NCI-H1417 treated with DMSO at 0.1 percent for 48 hours (cell line): ENCODE results near the gene DUOX2.
"Not testable (repeated sequence)": the region's sequence is repeated elsewhere in the genome, so short reads cannot be mapped to it uniquely, and the experiment has no call there.

Experiments
- DNase-seq: peaks from one replicate; lab custom pipeline; 2025; lab: John Stamatoyannopoulos, UW

The DUOX2 gene

GRCh38 chr15:45118996-45119395 lies 5.0 kb upstream of the DUOX2 start:
- no peak for DNase-seq

GRCh38 chr15:45118131-45118588 lies 4.2 kb upstream of the DUOX2 start:
- peak; percentile 24 for DNase-seq

- no peak for DNase-seq
Measured at GRCh38 chr15:45117308-45118130, 3.5 kb upstream of the DUOX2 start.

GRCh38 chr15:45116482-45117307 lies 2.7 kb upstream of the DUOX2 start:
- DNase-seq: no peak

- DNase-seq: no peak
Measured at GRCh38 chr15:45116006-45116481, 2.1 kb upstream of the DUOX2 start.

GRCh38 chr15:45115312-45115820 lies 1.4 kb upstream of the DUOX2 start:
- no peak for DNase-seq

- DNase-seq: no peak
Measured at GRCh38 chr15:45114751-45115085, 746 bp upstream of the DUOX2 start.

- DNase-seq: no peak
Measured at GRCh38 chr15:45113380-45113990, 487 bp downstream of the DUOX2 start.

- DNase-seq: no peak
Measured at GRCh38 chr15:45112591-45113379, 1.2 kb downstream of the DUOX2 start.

GRCh38 chr15:45112143-45112590 lies 1.8 kb downstream of the DUOX2 start:
- no peak for DNase-seq

GRCh38 chr15:45111390-45112142 lies 2.4 kb downstream of the DUOX2 start:
- no peak for DNase-seq

GRCh38 chr15:45110256-45110820 lies 3.6 kb downstream of the DUOX2 start:
- no peak for DNase-seq

- no peak for DNase-seq
Measured at GRCh38 chr15:45107941-45108630, 5.9 kb downstream of the DUOX2 start.

GRCh38 chr15:45106002-45106790 lies 7.8 kb downstream of the DUOX2 start:
- DNase-seq: no peak

GRCh38 chr15:45105586-45105985 lies 8.4 kb downstream of the DUOX2 start:
- no peak for DNase-seq

GRCh38 chr15:45104170-45104569 lies 9.8 kb downstream of the DUOX2 start:
- not testable (repeated sequence) for DNase-seq

- DNase-seq: no peak
Measured at GRCh38 chr15:45102226-45102625, 11.7 kb downstream of the DUOX2 start.

- DNase-seq: no peak
Measured at GRCh38 chr15:45101749-45102148, 12.2 kb downstream of the DUOX2 start.
